EH (cell line): ENCODE data around the gene CYP20A1.
"Not testable (repeated sequence)": the region's sequence is repeated elsewhere in the genome, so short reads cannot be mapped to it uniquely, and the experiment has no call there.

Experiments
- DNase-seq: peaks from one replicate; pipeline ENCODE4 v3.0.0-alpha.2; 2015; ENCODE audit warnings: low read depth

CYP20A1 gene

DNA sequence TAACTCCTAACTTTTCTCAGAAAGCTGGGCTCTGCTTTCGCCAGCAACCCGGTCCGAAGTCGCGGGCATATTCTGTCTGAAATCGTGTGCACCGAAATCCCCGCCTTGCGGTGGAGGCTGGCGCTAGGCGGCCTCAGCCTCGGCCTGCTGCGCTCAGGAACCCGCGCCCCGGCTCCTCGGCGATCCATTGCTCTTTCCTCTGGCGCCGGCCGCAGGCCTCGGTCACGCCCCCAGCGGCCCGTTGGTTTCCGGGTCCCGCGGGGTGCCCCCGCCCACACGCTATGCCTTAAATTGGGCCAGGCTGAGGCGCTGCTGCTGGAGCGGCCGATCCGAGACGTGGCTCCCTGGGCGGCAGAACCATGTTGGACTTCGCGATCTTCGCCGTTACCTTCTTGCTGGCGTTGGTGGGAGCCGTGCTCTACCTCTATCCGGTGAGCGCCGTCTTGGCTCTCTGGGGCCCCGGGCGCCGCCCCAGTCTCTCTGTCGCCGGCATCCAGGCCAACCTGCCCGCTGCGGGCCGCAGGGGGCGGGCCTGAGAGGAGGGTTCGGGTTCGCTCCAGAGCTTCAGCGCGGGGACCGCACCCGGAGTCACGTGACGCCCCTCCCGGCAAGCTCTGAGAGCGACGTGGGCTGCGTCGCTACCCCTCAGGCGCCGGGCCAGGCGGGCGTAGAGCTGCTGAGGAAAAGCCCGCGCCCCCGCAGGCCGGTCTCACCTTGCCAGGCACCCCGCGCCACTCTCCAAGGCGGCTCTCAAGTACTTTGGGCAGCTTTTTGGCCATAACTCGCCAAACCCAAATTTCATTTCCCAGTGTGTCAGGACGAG, at the start of gene CYP20A1:
Gene CYP20A1 (plus strand): TSS at position 315 of the 823 bp plus-strand sequence. CDS start 45 bp downstream, at position 360.
- peak; percentile 96 for DNase-seq

GRCh38 chr2:203190547-203190946, 48.3 kb upstream of the CYP20A1 start:
- not testable (repeated sequence) for DNase-seq

DNA sequence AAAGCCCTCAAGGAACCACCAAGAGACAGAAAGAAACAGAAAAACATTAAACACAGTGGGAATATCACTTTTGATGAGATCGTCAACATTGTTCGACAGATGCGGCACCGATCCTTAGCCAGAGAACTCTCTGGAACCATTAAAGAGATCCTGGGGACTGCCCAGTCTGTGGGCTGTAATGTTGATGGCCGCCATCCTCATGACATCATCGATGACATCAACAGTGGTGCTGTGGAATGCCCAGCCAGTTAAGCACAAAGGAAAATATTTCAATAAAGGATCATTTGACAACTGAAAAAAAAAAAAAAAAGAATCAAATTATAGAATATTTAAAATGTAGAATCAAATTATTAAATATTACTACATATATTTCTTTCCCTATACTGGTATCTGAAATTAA, 47.8 kb upstream of the CYP20A1 start:
- not testable (repeated sequence) for DNase-seq

DNA sequence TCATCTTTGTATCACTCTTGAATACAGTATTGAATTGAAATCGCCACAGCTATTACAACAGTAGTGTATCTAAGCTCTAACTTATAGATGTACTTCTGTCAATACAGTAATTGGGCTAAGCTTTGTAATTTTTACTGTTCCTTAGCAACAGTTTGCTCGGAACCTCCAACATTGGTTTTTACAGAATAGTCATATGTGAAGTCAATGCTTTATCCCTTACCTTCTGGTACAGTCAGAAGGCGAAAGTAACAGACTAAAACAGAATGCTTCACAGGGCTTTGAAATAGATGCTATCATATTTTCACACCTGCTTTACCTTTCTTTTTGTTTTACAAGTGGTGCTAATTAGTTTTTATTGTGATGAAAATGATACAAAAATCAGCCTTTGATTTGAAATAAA, 46.9 kb upstream of the CYP20A1 start:
- no peak for DNase-seq

DNA sequence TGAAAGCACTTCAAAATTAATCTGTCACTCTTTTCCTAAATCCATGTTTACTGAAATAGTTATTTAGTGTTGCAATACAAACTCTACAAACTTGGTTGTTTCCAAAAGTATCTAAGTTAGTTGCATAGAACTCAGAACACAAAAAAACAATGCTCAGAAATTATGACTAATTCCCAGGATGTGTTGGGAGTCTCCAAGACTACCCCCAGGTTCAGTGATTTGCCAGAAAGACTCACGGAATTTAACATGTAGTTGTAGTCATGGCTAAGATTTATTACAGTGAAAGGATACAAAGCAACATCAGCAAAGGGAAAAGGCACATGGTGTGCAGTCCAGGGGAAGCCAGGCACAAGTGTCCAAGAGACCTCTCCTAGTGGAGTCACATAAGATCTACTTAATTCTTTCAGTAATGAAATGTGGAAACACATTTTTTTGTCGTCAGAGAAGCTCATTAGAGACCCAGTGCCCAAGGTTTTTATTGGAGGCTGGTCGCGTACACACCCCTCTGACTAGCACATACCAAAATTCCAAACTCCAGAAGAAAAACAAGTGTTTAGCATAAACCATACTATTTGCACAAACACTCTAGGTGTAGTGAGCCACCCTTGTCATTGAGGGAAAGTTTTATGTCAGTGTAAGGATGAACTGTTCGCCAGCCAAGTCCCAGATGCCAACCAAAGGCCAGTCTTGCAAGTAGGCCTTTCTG, 43.3 kb upstream of the CYP20A1 start:
- DNase-seq = peak; percentile 37

GRCh38 chr2:203200866-203201265, 38.0 kb upstream of the CYP20A1 start:
- no peak for DNase-seq

DNA sequence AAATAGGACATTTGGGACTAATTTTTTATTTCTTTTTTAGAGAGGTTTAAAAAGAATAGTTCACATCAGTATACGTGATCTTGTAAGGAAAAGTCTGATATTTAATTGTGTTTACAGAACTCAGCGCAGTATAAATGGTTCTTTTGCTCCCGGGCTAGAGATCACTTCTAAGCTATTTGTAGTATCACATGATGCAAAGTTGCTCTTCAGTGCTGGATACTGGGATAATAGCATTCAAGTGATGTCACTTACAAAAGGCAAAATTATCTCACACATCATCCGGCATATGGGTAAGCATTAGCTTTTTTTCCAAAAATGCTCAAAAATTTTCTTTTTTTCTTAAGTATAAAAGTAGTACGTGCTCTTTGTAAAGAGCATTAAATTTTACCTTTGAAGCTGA, 37.4 kb upstream of the CYP20A1 start:
- DNase-seq = peak; percentile 55

DNA sequence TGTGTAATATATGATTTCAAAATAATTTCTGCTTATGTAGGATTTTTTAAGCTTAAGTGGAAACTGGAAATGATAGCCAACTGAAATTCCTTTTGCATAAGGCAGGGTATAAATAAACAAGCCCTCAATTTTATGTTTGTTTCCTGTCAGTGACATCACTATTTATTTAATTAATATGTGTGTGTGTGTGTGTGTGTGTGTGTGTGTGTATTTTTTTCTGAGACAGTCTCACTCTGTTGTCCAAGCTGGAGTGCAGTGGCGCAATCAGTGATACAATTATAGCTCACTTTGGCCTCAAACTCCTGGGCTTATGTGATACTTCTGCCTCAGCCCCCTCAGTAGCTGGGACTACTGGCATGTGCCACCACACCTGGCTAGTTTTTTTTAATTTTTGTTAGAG, 29.3 kb upstream of the CYP20A1 start:
- peak; percentile 25 for DNase-seq

GRCh38 chr2:203225423-203226039, 13.3 kb upstream of the CYP20A1 start:
- peak; percentile 30 for DNase-seq

GRCh38 chr2:203229674-203230073, 9.1 kb upstream of the CYP20A1 start:
- DNase-seq = not testable (repeated sequence)

GRCh38 chr2:203237346-203238238, 1.2 kb upstream of the CYP20A1 start:
- no peak for DNase-seq

DNA sequence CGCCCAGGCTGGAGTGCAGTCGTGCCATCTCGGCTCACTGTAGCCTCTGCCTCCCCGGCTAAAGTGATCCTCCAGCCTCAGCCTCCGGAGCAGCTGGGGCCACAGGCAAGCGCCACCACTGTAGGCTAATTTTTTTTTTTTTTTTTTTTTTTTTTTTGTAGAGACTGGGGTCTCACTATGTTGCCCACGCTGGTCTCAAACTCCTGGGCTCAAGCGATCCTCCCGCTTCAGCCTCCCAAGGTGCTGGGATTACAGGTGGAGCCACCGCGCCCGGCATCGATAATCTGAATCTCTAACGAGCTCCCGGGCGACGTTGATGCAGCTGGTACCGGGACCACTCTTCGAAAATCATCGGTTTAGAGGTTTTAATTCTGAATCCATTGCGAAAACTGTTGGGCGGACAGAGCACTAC, 520 bp upstream of the CYP20A1 start:
- no peak for DNase-seq

GRCh38 chr2:203240491-203240890, 1.7 kb downstream of the CYP20A1 start:
- DNase-seq = no peak

- no peak for DNase-seq
Observed at GRCh38 chr2:203242518-203242917, 3.7 kb downstream of the CYP20A1 start.

- DNase-seq = no peak
Observed at GRCh38 chr2:203246646-203247045, 7.8 kb downstream of the CYP20A1 start.

GRCh38 chr2:203252818-203253217, 14.0 kb downstream of the CYP20A1 start:
- no peak for DNase-seq

DNA sequence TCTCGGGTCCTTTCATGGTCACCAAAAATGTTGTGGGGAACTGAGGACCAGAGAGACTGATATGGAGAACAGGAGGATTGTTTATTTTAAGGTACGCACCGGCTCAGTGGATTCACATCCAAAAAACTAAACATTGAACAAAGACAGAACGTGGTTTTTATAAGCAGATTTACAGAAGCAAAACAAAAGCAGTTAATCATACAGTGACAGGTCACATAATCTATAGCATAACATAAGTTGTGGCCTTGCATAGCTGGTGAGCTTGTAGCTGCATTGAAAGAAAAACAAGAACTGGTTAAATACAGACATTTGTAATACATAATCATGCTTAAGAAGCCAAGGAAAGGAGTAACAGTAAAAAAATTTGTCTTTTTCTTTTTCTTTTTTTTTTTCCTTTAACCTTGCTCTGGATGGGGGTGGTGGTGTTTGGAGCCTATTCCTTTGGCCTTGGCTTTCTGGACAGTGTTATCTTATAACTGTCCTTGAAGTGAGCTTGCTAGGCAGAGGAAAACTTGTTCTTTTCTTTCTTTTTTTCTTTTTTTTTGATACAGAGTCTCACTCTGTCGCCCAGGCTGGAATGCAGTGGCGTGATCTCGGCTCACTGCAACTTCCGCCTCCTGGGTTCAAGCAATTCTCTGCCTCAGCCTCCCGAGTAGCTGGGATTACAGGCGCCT, 14.7 kb downstream of the CYP20A1 start:
- DNase-seq = not testable (repeated sequence)

DNA sequence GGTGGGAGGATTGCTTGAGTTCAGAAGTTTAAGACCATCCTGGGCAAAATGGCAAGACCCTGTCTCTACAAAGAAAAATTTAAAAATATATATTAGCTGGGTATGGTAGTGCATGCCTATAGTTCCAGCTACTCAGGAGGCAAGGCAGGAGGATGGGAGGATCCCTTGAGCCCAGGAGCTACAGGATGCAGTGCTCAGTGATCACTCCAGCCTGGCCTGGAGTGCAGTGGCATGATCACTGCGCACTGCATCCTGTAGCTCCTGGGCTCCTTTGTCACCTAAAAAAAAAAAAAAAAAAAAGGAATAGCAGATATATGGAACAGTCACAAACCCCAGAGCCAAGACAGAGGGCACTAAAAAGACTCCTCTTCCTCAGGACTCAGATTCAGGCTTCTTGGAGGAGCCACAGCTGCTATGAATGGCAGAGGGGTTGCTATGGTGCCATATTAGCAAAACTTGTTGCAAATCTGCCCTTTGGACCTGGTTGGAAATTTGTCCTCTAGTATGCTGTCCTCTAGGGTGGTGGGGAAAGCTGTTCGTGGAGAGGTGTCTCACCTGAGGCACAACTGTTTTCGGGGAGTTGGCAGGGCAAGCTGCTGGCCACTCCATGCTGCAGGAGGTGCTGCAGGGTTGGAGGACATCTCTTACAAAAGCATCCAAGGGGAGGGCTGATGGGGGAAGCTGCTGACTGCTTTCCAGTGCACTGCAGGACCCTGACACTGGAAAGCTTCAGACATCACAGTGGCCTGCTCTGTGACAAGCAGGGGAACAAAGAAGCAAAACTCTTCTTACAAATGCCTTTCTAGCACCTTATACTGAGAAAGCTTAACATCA, 22.7 kb downstream of the CYP20A1 start:
- DNase-seq = no peak

DNA sequence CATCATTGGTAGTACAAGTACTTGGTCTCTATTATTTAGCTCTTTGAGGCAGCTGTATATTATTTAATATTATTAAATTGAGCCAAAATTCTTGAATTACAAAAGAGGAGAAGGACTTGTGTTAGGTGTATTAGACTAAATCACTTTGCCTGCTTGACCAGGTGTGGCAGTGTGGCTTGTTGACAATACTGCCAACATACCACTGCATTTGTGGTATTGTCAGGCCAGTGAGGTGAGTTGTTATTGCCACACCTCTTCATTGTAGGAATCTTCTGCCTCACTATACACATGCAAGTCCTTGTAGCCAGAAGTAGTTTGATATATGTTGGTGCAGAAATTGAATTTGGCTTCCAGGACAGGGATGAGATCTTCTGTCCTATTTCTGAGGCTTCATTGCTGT, 40.5 kb downstream of the CYP20A1 start:
- DNase-seq = no peak

- DNase-seq = peak; percentile 83
Observed at GRCh38 chr2:203280428-203281064, 41.7 kb downstream of the CYP20A1 start.
